MM.1S (cell line): ENCODE data around the gene CAD.

Experiments used
- EZH2 ChIP-seq: fragments of 300-600 bp; sonication (generic); optimal IDR thresholded peaks from 2 replicates; pipeline ENCODE3; 2017; ENCODE audit warnings: low read depth, mild to moderate bottlenecking, antibody characterized with exemption, low read length, mixed read lengths
- EZH2phosphoT487 ChIP-seq: fragments of 300-600 bp; sonication (generic); IDR thresholded peaks from 2 replicates; pipeline ENCODE4 v1.6.1; 2018; ENCODE audit warnings: antibody characterized with exemption, low read length
- TF ChIP-seq, protein P1 (sequence below): fragments of 300-600 bp; sonication (generic); IDR thresholded peaks from 2 replicates; pipeline ENCODE4 v1.5.1; 2016; ENCODE audit warnings: antibody characterized with exemption, low read length, mixed read lengths

GRCh38 chr2:27177441-27178351 lies 39.5 kb upstream of the CAD start:
- TF ChIP-seq, protein P1, sequence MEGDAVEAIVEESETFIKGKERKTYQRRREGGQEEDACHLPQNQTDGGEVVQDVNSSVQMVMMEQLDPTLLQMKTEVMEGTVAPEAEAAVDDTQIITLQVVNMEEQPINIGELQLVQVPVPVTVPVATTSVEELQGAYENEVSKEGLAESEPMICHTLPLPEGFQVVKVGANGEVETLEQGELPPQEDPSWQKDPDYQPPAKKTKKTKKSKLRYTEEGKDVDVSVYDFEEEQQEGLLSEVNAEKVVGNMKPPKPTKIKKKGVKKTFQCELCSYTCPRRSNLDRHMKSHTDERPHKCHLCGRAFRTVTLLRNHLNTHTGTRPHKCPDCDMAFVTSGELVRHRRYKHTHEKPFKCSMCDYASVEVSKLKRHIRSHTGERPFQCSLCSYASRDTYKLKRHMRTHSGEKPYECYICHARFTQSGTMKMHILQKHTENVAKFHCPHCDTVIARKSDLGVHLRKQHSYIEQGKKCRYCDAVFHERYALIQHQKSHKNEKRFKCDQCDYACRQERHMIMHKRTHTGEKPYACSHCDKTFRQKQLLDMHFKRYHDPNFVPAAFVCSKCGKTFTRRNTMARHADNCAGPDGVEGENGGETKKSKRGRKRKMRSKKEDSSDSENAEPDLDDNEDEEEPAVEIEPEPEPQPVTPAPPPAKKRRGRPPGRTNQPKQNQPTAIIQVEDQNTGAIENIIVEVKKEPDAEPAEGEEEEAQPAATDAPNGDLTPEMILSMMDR = no peak
- TF ChIP-seq EZH2phosphoT487 (no peak), EZH2 (no peak)
